GM15510 (cell line): ENCODE measurements around the gene UBR4.

Experiments used
- POLR2A ChIP-seq: IDR thresholded peaks from 3 replicates; pipeline ENCODE4 v1.6.1; 2011; ENCODE audit warnings: borderline replicate concordance; ENCODE audit not compliant: insufficient read length; ENCODE audit errors: extremely low read depth

UBR4 gene

GRCh38 chr1:19177811-19178210 is 32.3 kb downstream of the UBR4 start:
- no peak for TF ChIP-seq POLR2A

- TF ChIP-seq POLR2A, result no peak
Measured at GRCh38 chr1:19169642-19170041, 40.4 kb downstream of the UBR4 start.

- TF ChIP-seq POLR2A, result no peak
Measured at GRCh38 chr1:19167140-19167539, 42.9 kb downstream of the UBR4 start.

GRCh38 chr1:19166066-19166465 is 44.0 kb downstream of the UBR4 start:
- no peak for TF ChIP-seq POLR2A

DNA sequence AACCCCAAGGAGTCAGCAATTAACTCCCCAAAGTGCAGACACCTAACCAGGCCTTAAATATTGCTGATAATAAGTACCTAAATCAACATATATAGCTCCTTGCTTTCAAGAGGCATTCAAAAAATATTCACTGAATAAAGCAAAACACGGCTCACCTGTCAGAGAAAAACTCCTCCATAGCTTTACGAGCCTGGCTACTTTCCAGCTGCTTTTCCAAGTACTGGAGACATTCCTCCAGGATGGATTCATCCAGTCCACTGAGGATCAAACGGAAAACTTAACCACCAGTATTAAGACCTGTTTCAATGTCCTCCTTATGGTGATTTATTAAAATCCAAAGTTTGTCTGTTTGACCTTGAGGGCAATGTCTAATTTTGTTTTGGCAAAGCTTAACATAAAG is 44.6 kb downstream of the UBR4 start:
- TF ChIP-seq POLR2A, result no peak

GRCh38 chr1:19164274-19165015 is 45.6 kb downstream of the UBR4 start:
- TF ChIP-seq POLR2A, result no peak

GRCh38 chr1:19163261-19163660 is 46.8 kb downstream of the UBR4 start:
- TF ChIP-seq POLR2A, result no peak

GRCh38 chr1:19160831-19161230 is 49.2 kb downstream of the UBR4 start:
- no peak for TF ChIP-seq POLR2A

DNA sequence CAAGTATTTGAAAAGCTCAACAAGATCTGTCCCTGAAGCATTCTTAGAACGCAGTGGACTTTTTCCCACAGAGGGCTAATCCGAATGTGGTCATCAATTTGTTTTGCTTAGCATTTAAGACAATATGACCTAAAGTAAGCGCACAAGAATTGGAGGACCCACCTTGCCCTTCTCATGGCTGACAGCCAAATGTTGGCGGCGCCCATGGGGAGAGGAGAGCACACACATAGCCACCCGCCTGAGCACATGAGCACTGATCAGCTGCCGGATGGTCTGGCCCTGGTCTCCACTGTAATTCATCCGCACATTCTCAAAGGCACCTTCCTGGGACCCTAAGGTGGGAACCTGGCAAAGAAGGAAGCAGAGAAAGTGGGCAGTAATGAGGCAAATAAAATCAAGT is 52.4 kb downstream of the UBR4 start:
- TF ChIP-seq POLR2A, result no peak

DNA sequence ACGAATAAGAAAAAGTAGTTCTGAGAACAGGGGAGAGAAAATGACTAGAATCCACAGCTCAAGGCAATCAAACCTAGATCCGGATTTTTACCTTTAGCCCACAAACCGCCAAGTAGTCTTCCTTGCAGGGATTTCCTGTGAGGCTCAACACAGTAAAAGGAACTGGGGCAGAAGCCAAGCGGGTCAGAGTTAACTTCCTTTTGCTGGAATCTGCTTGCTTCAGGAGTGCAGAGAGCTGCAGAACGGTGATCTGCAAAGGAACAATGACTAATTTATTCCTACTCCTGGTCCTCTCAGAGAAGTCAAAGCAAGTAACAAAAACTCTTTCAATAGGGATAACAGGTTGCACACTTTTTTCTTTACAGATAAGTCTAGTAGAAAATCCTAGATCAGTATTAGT is 53.4 kb downstream of the UBR4 start:
- TF ChIP-seq POLR2A, result no peak

DNA sequence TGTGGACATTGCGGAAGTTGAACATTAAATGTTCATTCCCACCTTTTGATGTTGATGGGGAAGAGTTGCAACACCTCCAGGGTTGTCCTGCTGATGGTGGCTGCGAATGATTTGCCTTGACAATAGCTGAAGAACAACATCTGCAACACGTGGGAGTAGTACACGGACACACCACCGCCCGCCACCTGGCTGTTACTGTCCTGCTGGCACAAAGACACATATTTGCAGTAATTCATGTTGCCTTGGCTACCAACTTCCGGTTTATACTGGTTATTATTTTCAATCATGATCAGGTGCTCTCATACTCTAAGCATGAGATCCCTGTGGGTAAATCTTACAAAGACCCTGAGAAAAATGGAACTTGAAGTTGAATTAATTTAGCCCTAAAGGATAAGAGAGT is 55.2 kb downstream of the UBR4 start:
- TF ChIP-seq POLR2A, result no peak

GRCh38 chr1:19153169-19153568 is 56.9 kb downstream of the UBR4 start:
- no peak for TF ChIP-seq POLR2A

DNA sequence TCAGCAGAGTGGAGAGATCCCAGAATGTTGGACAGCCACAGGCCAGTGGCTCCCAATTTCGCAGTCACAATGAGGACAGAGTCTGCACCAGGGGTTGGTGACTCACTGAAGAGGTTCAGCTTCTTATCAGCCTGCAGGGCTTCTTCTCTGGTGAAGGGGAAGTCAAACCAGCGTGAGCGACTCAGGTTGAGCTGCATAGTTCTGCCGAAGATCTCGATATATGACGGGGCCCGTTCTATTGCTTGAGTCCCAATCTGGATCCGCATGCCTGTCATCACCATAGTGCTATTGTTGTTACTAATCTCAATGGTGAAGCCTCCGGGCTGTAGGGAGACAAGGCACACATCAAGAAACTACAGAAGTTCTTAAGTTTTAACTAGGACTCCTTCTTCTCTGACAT is 58.5 kb downstream of the UBR4 start:
- TF ChIP-seq POLR2A, result no peak

DNA sequence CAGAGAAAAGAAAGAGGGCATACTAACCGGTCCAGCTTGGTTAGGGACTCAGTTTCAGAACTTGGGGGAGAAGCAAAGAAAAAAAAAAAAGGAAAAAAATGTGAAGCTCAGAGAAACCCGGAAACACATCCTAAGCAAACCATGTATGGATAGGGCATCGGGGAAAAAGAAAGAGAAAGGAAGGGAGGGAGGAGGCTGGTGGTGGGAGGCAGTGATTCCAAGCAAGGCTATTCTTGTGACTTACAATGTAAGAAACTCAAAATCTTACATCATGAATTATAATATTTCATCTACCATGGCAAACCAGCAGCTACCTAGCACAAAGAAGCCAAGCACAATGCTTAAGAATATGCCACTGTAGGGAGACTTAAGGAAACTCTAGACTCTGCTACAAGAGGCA is 60.3 kb downstream of the UBR4 start:
- TF ChIP-seq POLR2A, result no peak

GRCh38 chr1:19140465-19140864 is 69.6 kb downstream of the UBR4 start:
- TF ChIP-seq POLR2A, result no peak

DNA sequence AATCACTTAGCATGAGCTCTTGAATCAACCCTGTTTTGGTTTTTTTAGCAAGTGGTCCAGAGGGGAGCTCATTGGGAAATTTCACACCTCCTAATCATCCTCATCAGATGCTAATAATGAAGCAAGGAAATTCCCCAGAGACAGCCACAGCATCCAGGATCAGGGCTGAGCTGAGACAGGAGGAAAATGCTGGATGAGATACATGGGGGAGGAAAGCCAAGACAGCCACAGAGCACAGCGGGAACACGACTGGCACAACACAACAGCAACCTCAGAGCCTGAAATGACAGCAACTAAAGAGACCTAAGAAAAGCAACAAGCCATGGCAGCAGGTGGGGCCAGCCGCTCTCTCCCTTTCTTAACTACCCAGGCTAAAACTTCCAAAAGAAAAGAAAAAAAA is 70.4 kb downstream of the UBR4 start:
- TF ChIP-seq POLR2A, result no peak
